GM12878 (cell line): ENCODE data around the gene MFSD8. TPM values are rescaled to one million over a fixed set of nuclear protein-coding genes. Genes with fewer than 3 reads are reported as not detected.
A peak's percentile ranks its signal among the peaks of the same experiment; 100 is the strongest.
"Not testable (repeated sequence)": the region's sequence is repeated elsewhere in the genome, so short reads cannot be mapped to it uniquely, and the experiment has no call there.

Experiments used
- ATAC-seq: fragments of 200-7000 bp; cut with Tn5 transposase; 3 replicates; pipeline ENCODE4 v1.9.1; 2020; ENCODE audit warnings: mild to moderate bottlenecking, moderate library complexity
- BruUV-seq: library from RNA; stranded (reverse); fragments of 400-500 nt; replicated peaks from 2 replicates; lab custom pipeline; 2021; lab: Mats Ljungman, UMichigan
- CTCF ChIA-PET: fragments of 300-600 bp; sonication (Branson Sonifier 250); formaldehyde crosslinking; extraction: SDS; loops from one replicate; lab custom pipeline; 2021; ENCODE audit warnings: inconsistent platforms; lab: Yijun Ruan, JAX
- POLR2A ChIA-PET: fragments of 350-600 bp; formaldehyde crosslinking; extraction: SDS; loops from one replicate; lab custom pipeline; 2021; ENCODE audit warnings: inconsistent platforms; lab: Charles Lee
- RAD21 ChIA-PET: fragments of 300-600 bp; sonication (Branson Sonifier 250); formaldehyde crosslinking; loops from one replicate; lab custom pipeline; 2023; ENCODE audit warnings: antibody characterized with exemption; ENCODE audit not compliant: unreplicated experiment; lab: Charles Lee
- SMC1A ChIA-PET: fragments of 300-600 bp; sonication (Branson Sonifier 250); formaldehyde crosslinking; loops from one replicate; lab custom pipeline; 2023; ENCODE audit not compliant: unreplicated experiment, uncharacterized antibody; lab: Charles Lee
- DNase-seq: peaks from one replicate; pipeline ENCODE4 v3.0.0-alpha.2; 2011; ENCODE audit warnings: low read depth, low spot score
- FAIRE-seq: peaks from 3 replicates; lab custom pipeline; 2011; peaks lifted over from hg19 to GRCh38; lab: Jason Lieb, UNC
- H2AFZ ChIP-seq: 2 replicates; pipeline ENCODE4 v1.6.0; 2011; ENCODE audit warnings: low read depth, low read length, control low read depth; ENCODE audit not compliant: control insufficient read depth
- H3K27ac ChIP-seq: 2 replicates; pipeline ENCODE4 v1.5.1; 2011; ENCODE audit warnings: control low read depth; ENCODE audit not compliant: control insufficient read depth, insufficient read depth
- H3K27me3 ChIP-seq, 2 experiments: replicated peaks in 1 of 2; 2 replicates each; pipeline versions ENCODE4 v1.6.0 to v1.6.1; 2011; ENCODE audit warnings: low read length in 1 of 2; ENCODE audit not compliant: control insufficient read depth in 2 of 2, insufficient read depth in 2 of 2
- H3K36me3 ChIP-seq, 2 experiments: 2 replicates each; pipeline ENCODE4 v1.5.1; 2011; ENCODE audit warnings: low read length in 1 of 2; ENCODE audit not compliant: control insufficient read depth in 2 of 2, insufficient read depth in 2 of 2
- H3K4me1 ChIP-seq: 2 replicates; pipeline ENCODE4 v1.6.1; 2011; ENCODE audit warnings: mild to moderate bottlenecking, low read length, moderate library complexity, mixed read lengths; ENCODE audit not compliant: control insufficient read depth, insufficient read depth
- H3K4me2 ChIP-seq: 2 replicates; pipeline ENCODE4 v1.6.0; 2011; ENCODE audit warnings: control low read depth; ENCODE audit not compliant: control insufficient read depth, insufficient read depth
- H3K4me3 ChIP-seq: fragments of 200-600 bp; sonication (generic); 2 replicates; pipeline ENCODE4 v1.5.1; 2016
- H3K79me2 ChIP-seq: 2 replicates; pipeline ENCODE4 v1.6.0; 2011; ENCODE audit warnings: low read length; ENCODE audit not compliant: control insufficient read depth, insufficient read depth
- H3K9ac ChIP-seq: 2 replicates; pipeline ENCODE4 v1.8.0; 2011; ENCODE audit warnings: low read length, control low read depth, mixed read lengths; ENCODE audit not compliant: control insufficient read depth, insufficient read depth
- H3K9me3 ChIP-seq: replicated peaks from 3 replicates; pipeline ENCODE4 v1.5.1; 2011; ENCODE audit warnings: mild to moderate bottlenecking, low read length; ENCODE audit not compliant: control insufficient read depth, insufficient read depth
- H4K20me1 ChIP-seq: 2 replicates; pipeline ENCODE4 v1.6.0; 2011; ENCODE audit not compliant: control insufficient read depth, insufficient read depth
- LARP7 ChIP-seq: fragments of 450-650 bp; IDR thresholded peaks from 2 replicates; pipeline ENCODE4 v1.6.1; 2017; ENCODE audit warnings: mild to moderate bottlenecking
- NBN ChIP-seq: fragments of 450-650 bp; IDR thresholded peaks from 2 replicates; pipeline ENCODE4 v1.6.1; 2016
- RELA ChIP-seq: fragments of 450-650 bp; IDR thresholded peaks from 2 replicates; pipeline ENCODE4 v1.8.0; 2014; ENCODE audit warnings: borderline replicate concordance; ENCODE audit not compliant: partially characterized antibody
- STAT1 ChIP-seq: fragments of 450-650 bp; conservative IDR thresholded peaks from 2 replicates; pipeline ENCODE4 v1.6.1; 2014; ENCODE audit warnings: antibody characterized with exemption, mild to moderate bottlenecking
- WGBS: methylation state at CpG from one replicate; pipeline ENCODE4 v1.1.6; 2016; ENCODE audit warnings: low lambda C conversion rate; ENCODE audit not compliant: insufficient replicate concordance, insufficient coverage; ENCODE audit errors: missing lambda C conversion rate; 5-methylcytosine and 5-hydroxymethylcytosine counted together
- in situ Hi-C: fragments of 300-500 bp; cut with MboI; formaldehyde crosslinking; loops from 9 replicates; pipeline ENCODE4 v1.14.3; 2018; ENCODE audit warnings: mixed read lengths
- intact Hi-C: fragments of 100-400 bp; cut with micrococcal nuclease; formaldehyde crosslinking; loops from one replicate; pipeline ENCODE4 v1.14.2; 2022; ENCODE audit not compliant: unreplicated experiment
- polyA plus RNA-seq, 11 experiments: library from polyadenylated mRNA; depleted of rRNA in 4 of 11; unstranded in 6 of 11; stranded (reverse) in 5 of 11; fragments of >200 nt; fragmentation: Nextera tagmentation in 4 of 11; fragmentation: Illumina TruSeq in 1 of 11; extraction: Ambion mirVana in 4 of 11; extraction: Trizol in 1 of 11; gene quantifications; 1 replicate in 1 of 11; 2 replicates in 10 of 11; pipeline versions ENCODE4 v1.2.1 to v1.2.3, GENCODE V29; 2011 to 2016; ENCODE audit warnings: inconsistent platforms in 2 of 11, missing spikeins in 2 of 11, low read depth in 1 of 11
- total RNA-seq, 4 experiments: library from RNA; depleted of rRNA in 3 of 4; stranded (reverse); fragments of >200 nt in 3 of 4; fragmentation: Illumina TruSeq in 1 of 4; extraction: Trizol in 1 of 4; gene quantifications; 2 replicates each; pipeline versions ENCODE4 v1.2.1 to v1.2.3, GENCODE V29; 2013 to 2021
- TF ChIP-seq, protein P1 (sequence below): fragments of 450-650 bp; IDR thresholded peaks from 2 replicates; pipeline ENCODE4 v1.6.1; 2016; ENCODE audit warnings: mild to moderate bottlenecking
- TF ChIP-seq, protein P2 (sequence below): fragments of 450-650 bp; conservative IDR thresholded peaks from 2 replicates; pipeline ENCODE4 v1.6.1; 2017; ENCODE audit warnings: mild to moderate bottlenecking, moderate library complexity
- TF ChIP-seq, protein P3 (sequence below): fragments of 450-650 bp; IDR thresholded peaks from 2 replicates; pipeline ENCODE4 v1.6.1; 2017; ENCODE audit warnings: low read depth, mild to moderate bottlenecking, moderate library complexity

Gene MFSD8
- total and polyA plus RNA-seq, 10 of the 15 experiments (the other 5 are each of a cell fraction or from before 2014, with no cell fraction given), result 12.7 to 29.9 (median 18.4) TPM

DNA sequence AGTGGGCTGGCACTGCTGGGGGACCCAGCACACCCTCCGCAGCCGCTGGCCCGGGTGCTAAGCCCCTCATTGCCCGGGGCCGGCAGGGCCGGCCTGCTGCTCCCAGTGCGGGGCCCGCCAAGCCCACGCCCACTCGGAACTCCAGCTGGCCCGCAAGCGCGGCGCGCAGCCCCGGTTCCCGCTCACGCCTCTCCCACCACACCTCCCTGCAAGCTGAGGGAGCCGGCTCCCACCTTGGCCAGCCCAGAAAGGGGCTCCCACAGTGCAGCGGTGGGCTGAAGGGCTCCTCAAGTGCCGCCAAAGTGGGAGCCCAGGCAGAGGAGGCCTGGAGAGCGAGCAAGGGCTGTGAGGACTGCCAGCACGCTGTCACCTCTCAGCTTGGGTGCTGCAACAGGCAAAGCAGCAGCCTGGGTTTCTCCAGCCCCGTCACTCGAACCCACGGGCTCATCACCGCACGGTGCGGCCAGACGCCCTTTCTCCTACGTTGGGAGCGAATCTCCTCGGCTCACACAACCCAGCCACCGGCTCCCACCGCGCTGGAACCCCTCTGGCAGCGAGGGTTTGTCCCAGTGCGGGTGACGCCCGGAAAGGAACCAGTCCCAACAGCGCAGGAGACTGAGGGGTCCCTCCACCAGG lies 429 bp downstream of the MFSD8 start:
- in situ Hi-C loops, DNase-seq, FAIRE-seq, H4K20me1 ChIP-seq, H3K27me3 ChIP-seq, H3K4me1 ChIP-seq, H3K9me3 ChIP-seq, H3K36me3 ChIP-seq: not testable (repeated sequence)
- RAD21 ChIA-PET, result interaction anchor here (0.6 to 2.0 kb wide), 12 partner anchors 30 to 182 kb away, joined by 3 to 11 read pairs (median 4); partner anchors contain the start of genes HSPA4L and PLK4
- SMC1A ChIA-PET, result interaction anchor here (1.0 to 2.0 kb wide), 12 partner anchors 7 to 186 kb away, joined by 3 to 12 read pairs (median 4); partner anchors contain the start of gene PLK4
- Histone ChIP-seq H3K27ac (peak overlapping the region; percentile 89), H3K9ac (peak overlapping the region; percentile 96), H3K4me3 (peak overlapping the region; percentile 68), H3K4me2 (peak overlapping the region; percentile 44; the same call in 1 of the 2 replicates), H3K79me2 (peaks cover 60% of the 10 kb centered on the region), H2AFZ (peak overlapping the region; percentile 99)
- peak; percentile 27 for ATAC-seq
- POLR2A ChIA-PET, result interaction anchor here (0.8 to 3.9 kb wide), 9 partner anchors 14 to 183 kb away, joined by 3 to 25 read pairs (median 3); partner anchors contain the start of genes HSPA4L, LARP1B and PLK4
- CTCF ChIA-PET, result interaction anchor here (0.8 to 1.6 kb wide), 9 partner anchors 21 to 358 kb away, joined by 3 to 13 read pairs (median 4); no protein-coding TSS in a partner anchor
- TF ChIP-seq NBN (peak; percentile 75; the same call in 1 of the 2 replicates), RELA (peak; percentile 29), LARP7 (peak; percentile 25; the same call in 1 of the 2 replicates), STAT1 (peak; percentile 27; the same call in 1 of the 2 replicates)
- TF ChIP-seq, protein P1, sequence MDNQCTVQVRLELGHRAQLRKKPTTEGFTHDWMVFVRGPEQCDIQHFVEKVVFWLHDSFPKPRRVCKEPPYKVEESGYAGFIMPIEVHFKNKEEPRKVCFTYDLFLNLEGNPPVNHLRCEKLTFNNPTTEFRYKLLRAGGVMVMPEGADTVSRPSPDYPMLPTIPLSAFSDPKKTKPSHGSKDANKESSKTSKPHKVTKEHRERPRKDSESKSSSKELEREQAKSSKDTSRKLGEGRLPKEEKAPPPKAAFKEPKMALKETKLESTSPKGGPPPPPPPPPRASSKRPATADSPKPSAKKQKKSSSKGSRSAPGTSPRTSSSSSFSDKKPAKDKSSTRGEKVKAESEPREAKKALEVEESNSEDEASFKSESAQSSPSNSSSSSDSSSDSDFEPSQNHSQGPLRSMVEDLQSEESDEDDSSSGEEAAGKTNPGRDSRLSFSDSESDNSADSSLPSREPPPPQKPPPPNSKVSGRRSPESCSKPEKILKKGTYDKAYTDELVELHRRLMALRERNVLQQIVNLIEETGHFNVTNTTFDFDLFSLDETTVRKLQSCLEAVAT, result peak; percentile 41; the same call in 1 of the 2 replicates
- TF ChIP-seq, protein P2, sequence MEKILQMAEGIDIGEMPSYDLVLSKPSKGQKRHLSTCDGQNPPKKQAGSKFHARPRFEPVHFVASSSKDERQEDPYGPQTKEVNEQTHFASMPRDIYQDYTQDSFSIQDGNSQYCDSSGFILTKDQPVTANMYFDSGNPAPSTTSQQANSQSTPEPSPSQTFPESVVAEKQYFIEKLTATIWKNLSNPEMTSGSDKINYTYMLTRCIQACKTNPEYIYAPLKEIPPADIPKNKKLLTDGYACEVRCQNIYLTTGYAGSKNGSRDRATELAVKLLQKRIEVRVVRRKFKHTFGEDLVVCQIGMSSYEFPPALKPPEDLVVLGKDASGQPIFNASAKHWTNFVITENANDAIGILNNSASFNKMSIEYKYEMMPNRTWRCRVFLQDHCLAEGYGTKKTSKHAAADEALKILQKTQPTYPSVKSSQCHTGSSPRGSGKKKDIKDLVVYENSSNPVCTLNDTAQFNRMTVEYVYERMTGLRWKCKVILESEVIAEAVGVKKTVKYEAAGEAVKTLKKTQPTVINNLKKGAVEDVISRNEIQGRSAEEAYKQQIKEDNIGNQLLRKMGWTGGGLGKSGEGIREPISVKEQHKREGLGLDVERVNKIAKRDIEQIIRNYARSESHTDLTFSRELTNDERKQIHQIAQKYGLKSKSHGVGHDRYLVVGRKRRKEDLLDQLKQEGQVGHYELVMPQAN, result peak; percentile 63
- TF ChIP-seq, protein P3, sequence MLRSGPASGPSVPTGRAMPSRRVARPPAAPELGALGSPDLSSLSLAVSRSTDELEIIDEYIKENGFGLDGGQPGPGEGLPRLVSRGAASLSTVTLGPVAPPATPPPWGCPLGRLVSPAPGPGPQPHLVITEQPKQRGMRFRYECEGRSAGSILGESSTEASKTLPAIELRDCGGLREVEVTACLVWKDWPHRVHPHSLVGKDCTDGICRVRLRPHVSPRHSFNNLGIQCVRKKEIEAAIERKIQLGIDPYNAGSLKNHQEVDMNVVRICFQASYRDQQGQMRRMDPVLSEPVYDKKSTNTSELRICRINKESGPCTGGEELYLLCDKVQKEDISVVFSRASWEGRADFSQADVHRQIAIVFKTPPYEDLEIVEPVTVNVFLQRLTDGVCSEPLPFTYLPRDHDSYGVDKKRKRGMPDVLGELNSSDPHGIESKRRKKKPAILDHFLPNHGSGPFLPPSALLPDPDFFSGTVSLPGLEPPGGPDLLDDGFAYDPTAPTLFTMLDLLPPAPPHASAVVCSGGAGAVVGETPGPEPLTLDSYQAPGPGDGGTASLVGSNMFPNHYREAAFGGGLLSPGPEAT, result peak; percentile 87
- TSS peak; percentile 74 for BruUV-seq
- intact Hi-C loops, result loop anchor here (2.0 to 10.0 kb wide), 5 partner anchors 84 to 848 kb away; partner anchors contain the start of genes HSPA4L, LARP1B, PGRMC2 and PLK4
- WGBS, result 1% methylated on average over 39 of the region's 41 CpGs
